Stimulated activated CD4-positive, alpha-beta T cell treated with anti-CD3 and anti-CD28 coated beads, Interleukin-15, amount 100 ng/mL, for 1 hour (primary cell): Measurements from ENCODE around the gene VCPKMT.
"Not testable (repeated sequence)": the region's sequence is repeated elsewhere in the genome, so short reads cannot be mapped to it uniquely, and the experiment has no call there.

Experiments used
- DNase-seq, 2 donors: peaks; one replicate each; pipeline ENCODE4 v3.0.0-alpha.2; 2020; ENCODE audit warnings: low read depth in 1 of 2, low spot score in 1 of 2

VCPKMT gene

GRCh38 chr14:50092006-50092555 is 24.3 kb downstream of the VCPKMT start:
- DNase-seq = no peak

GRCh38 chr14:50091240-50091913 is 25.0 kb downstream of the VCPKMT start:
- DNase-seq = no peak

GRCh38 chr14:50089208-50089607 is 27.2 kb downstream of the VCPKMT start:
- DNase-seq = no peak

- no peak for DNase-seq
Observed at GRCh38 chr14:50088731-50089130, 27.6 kb downstream of the VCPKMT start.

- no peak for DNase-seq
Observed at GRCh38 chr14:50088117-50088515, 28.3 kb downstream of the VCPKMT start.

- DNase-seq = no peak
Observed at GRCh38 chr14:50087341-50088116, 28.8 kb downstream of the VCPKMT start.

- no peak for DNase-seq
Observed at GRCh38 chr14:50086321-50086711, 30.1 kb downstream of the VCPKMT start.

- DNase-seq = no peak
Observed at GRCh38 chr14:50085570-50086320, 30.6 kb downstream of the VCPKMT start.

- DNase-seq = no peak
Observed at GRCh38 chr14:50084666-50085065, 31.7 kb downstream of the VCPKMT start.

GRCh38 chr14:50083467-50084337 is 32.7 kb downstream of the VCPKMT start:
- DNase-seq = peak in 1 of 2 donors; percentile 45

GRCh38 chr14:50082784-50083466 is 33.4 kb downstream of the VCPKMT start:
- DNase-seq = peak; percentile 56 to 59

- DNase-seq = peak in 1 of 2 donors; percentile 29
Observed at GRCh38 chr14:50082308-50082742, 34.0 kb downstream of the VCPKMT start.

GRCh38 chr14:50079103-50079502 is 37.3 kb downstream of the VCPKMT start:
- not testable (repeated sequence) for DNase-seq

- DNase-seq = not testable (repeated sequence)
Observed at GRCh38 chr14:50073663-50074062, 42.7 kb downstream of the VCPKMT start.

- no peak for DNase-seq
Observed at GRCh38 chr14:50072395-50072794, 44.0 kb downstream of the VCPKMT start.

- DNase-seq = no peak
Observed at GRCh38 chr14:50070840-50071548, 45.4 kb downstream of the VCPKMT start.

- DNase-seq = no peak
Observed at GRCh38 chr14:50070230-50070629, 46.1 kb downstream of the VCPKMT start.

- DNase-seq = no peak
Observed at GRCh38 chr14:50069325-50069724, 47.0 kb downstream of the VCPKMT start.

- DNase-seq = no peak
Observed at GRCh38 chr14:50068496-50068895, 47.9 kb downstream of the VCPKMT start.
